ENCODE results near the gene IL4. TPM values are rescaled to one million over a fixed set of nuclear protein-coding genes. Genes with fewer than 3 reads are reported as not detected.

IL4 gene
- total RNA-seq, 1 donor from 2014 or later: not detected

DNA sequence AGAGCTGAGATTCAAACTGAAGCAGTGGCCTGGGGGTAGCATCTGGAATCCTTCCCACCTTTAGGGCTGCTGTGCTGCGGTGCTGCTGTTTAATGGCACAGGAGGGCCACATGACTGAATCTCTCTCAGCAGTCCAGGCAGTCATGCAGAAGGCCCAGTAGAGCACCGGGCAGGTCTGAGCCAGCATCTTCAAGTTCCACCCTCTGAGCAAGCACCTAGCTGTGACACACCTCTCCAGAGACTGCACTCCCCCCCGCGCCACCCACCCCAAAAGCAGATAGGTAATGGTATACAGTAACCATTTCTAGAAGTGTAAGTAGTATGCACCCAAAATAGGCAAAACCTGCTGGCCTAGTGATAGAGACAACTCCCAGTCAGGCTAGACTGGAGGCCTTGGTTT lies 8.2 kb downstream of the IL4 start:
- no peak overlapping the region for H3K27ac ChIP-seq
- no peak overlapping the region for H3K4me3 ChIP-seq
- ATAC-seq (no peak), DNase-seq (no peak)
- intact Hi-C loops (cut with DNase I): no loop called here
- H3K9me3 ChIP-seq: no peaks in the 10 kb centered on the region
- no peaks in the 10 kb centered on the region for H3K27me3 ChIP-seq
- H3K4me1 ChIP-seq: peaks cover 4% of the 10 kb centered on the region
- no peaks in the 10 kb centered on the region for H3K36me3 ChIP-seq
- TF ChIP-seq CTCF (IDR thresholded peaks at IDR 0.05): no peak

GRCh38 chr5:132684491-132684890 lies 10.7 kb downstream of the IL4 start:
- Histone ChIP-seq H3K4me3 (no peak overlapping the region), H3K36me3 (no peaks in the 10 kb centered on the region), H3K9me3 (no peaks in the 10 kb centered on the region), H3K27ac (no peak overlapping the region), H3K27me3 (no peaks in the 10 kb centered on the region), H3K4me1 (no peaks in the 10 kb centered on the region)
- intact Hi-C loops (cut with DNase I): no loop called here
- DNase-seq (no peak), ATAC-seq (no peak)
- no peak for TF ChIP-seq CTCF (IDR thresholded peaks at IDR 0.05)

- no peak overlapping the region for H3K4me3 ChIP-seq
- ATAC-seq (no peak), DNase-seq (no peak)
- no peaks in the 10 kb centered on the region for H3K4me1 ChIP-seq
- intact Hi-C loops (cut with DNase I): no loop called here
- no peaks in the 10 kb centered on the region for H3K9me3 ChIP-seq
- no peaks in the 10 kb centered on the region for H3K27me3 ChIP-seq
- H3K36me3 ChIP-seq: no peaks in the 10 kb centered on the region
- H3K27ac ChIP-seq: no peak overlapping the region
- no peak for TF ChIP-seq CTCF (IDR thresholded peaks at IDR 0.05)
Measured at GRCh38 chr5:132684922-132685720, 11.3 kb downstream of the IL4 start.

GRCh38 chr5:132686193-132686592 lies 12.4 kb downstream of the IL4 start:
- Histone ChIP-seq H3K9me3 (no peaks in the 10 kb centered on the region), H3K4me3 (no peak overlapping the region), H3K36me3 (no peaks in the 10 kb centered on the region), H3K27ac (no peak overlapping the region), H3K27me3 (no peaks in the 10 kb centered on the region), H3K4me1 (no peaks in the 10 kb centered on the region)
- intact Hi-C loops (cut with DNase I): no loop called here
- DNase-seq (no peak), ATAC-seq (no peak)
- no peak for TF ChIP-seq CTCF (IDR thresholded peaks at IDR 0.05)

DNA sequence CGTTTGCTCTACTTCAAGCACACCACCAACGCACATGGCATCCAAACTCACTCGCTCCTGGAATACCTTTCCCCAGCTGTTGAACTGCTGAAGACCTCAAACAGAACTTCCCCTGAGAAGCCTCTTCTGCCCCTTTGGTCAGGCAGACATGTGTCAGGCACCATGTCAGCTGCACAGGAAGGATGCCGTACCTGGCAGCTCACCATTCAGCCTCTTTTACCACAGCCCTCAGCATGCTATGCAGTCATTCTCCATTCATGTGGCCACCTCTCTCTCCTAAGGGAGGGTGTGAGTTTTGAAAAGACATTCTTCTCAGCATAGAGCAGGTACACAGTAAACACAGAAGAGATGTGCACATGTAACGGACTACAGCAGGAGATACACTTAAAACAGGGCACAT lies 14.2 kb downstream of the IL4 start:
- Histone ChIP-seq H3K9me3 (no peaks in the 10 kb centered on the region), H3K4me3 (no peak overlapping the region), H3K27me3 (no peaks in the 10 kb centered on the region), H3K4me1 (no peaks in the 10 kb centered on the region), H3K36me3 (no peaks in the 10 kb centered on the region), H3K27ac (no peak overlapping the region)
- intact Hi-C loops (cut with DNase I): no loop called here
- no peak for TF ChIP-seq CTCF (IDR thresholded peaks at IDR 0.05)
- no peak for ATAC-seq
- no peak for DNase-seq
